ENCODE results near the gene RNPEPL1.
"Not testable (repeated sequence)": the region's sequence is repeated elsewhere in the genome, so short reads cannot be mapped to it uniquely, and the experiment has no call there.

RNPEPL1 gene

GRCh38 chr2:240538031-240538780 is 30.1 kb upstream of the RNPEPL1 start:
- no peak for DNase-seq

GRCh38 chr2:240539101-240539500 is 29.2 kb upstream of the RNPEPL1 start:
- DNase-seq: not testable (repeated sequence)

GRCh38 chr2:240539906-240540305 is 28.4 kb upstream of the RNPEPL1 start:
- no peak for DNase-seq

- no peak for DNase-seq
These were observed 17.0 kb upstream of the RNPEPL1 start for GRCh38 chr2:240551288-240551687.

GRCh38 chr2:240551811-240552210 is 16.5 kb upstream of the RNPEPL1 start:
- no peak for DNase-seq

- no peak for DNase-seq
These were observed 14.3 kb upstream of the RNPEPL1 start for GRCh38 chr2:240553956-240554480.

- no peak for DNase-seq
These were observed 13.4 kb upstream of the RNPEPL1 start for GRCh38 chr2:240554767-240555493.

GRCh38 chr2:240555541-240556250 is 12.6 kb upstream of the RNPEPL1 start:
- DNase-seq: no peak

- DNase-seq: peak; percentile 39
These were observed 11.7 kb upstream of the RNPEPL1 start for GRCh38 chr2:240556553-240557100.

- DNase-seq: no peak
These were observed 11.1 kb upstream of the RNPEPL1 start for GRCh38 chr2:240557101-240557751.

- no peak for DNase-seq
These were observed 10.5 kb upstream of the RNPEPL1 start, which contains the start of gene ANKMY1 for GRCh38 chr2:240557808-240558207. TSS of gene ANKMY1 (minus strand) at chr2:240557988. CDS start at chr2:240557335, 653 bp downstream.

- DNase-seq: no peak
These were observed 10.0 kb upstream of the RNPEPL1 start for GRCh38 chr2:240558236-240558761.

GRCh38 chr2:240559286-240559685 is 9.0 kb upstream of the RNPEPL1 start:
- DNase-seq: no peak

- peak; percentile 93 for DNase-seq
These were observed 8.2 kb upstream of the RNPEPL1 start, which contains the start of gene DUSP28 for GRCh38 chr2:240560084-240560479. TSS of gene DUSP28 (plus strand) at chr2:240560357. CDS start at chr2:240560685, 328 bp downstream.

GRCh38 chr2:240560480-240561324 is 7.6 kb upstream of the RNPEPL1 start:
- peak; percentile 98 for DNase-seq

- DNase-seq: peak; percentile 54
These were observed 6.8 kb upstream of the RNPEPL1 start for GRCh38 chr2:240561325-240561971.

GRCh38 chr2:240563231-240563630 is 5.1 kb upstream of the RNPEPL1 start:
- not testable (repeated sequence) for DNase-seq

- no peak for DNase-seq
These were observed 4.2 kb upstream of the RNPEPL1 start for GRCh38 chr2:240563951-240564560.

GRCh38 chr2:240564561-240565332 is 3.5 kb upstream of the RNPEPL1 start:
- peak; percentile 84 for DNase-seq
